Mucosa of rectum (tissue), 2 donors: ENCODE measurements around the gene CFAP97D1.

ENCODE experiments used
- H3K27ac ChIP-seq, 2 donors: one replicate each; pipeline ENCODE4 v1.7.0; 2013; ENCODE audit warnings: inconsistent platforms in 2 of 2, low read depth in 2 of 2, low read length in 2 of 2
- H3K27me3 ChIP-seq, 2 donors: one replicate each; pipeline ENCODE4 v1.7.0; 2013; ENCODE audit warnings: low read length in 2 of 2; ENCODE audit not compliant: control insufficient read depth in 2 of 2, insufficient read depth in 2 of 2
- H3K36me3 ChIP-seq, 2 donors: one replicate each; pipeline ENCODE4 v1.7.0; 2013; ENCODE audit warnings: low read length in 2 of 2; ENCODE audit not compliant: control insufficient read depth in 2 of 2, insufficient read depth in 2 of 2
- H3K4me1 ChIP-seq, 2 donors: one replicate each; pipeline ENCODE4 v1.7.0; 2013; ENCODE audit warnings: low read length in 2 of 2, mild to moderate bottlenecking in 1 of 2; ENCODE audit not compliant: control insufficient read depth in 2 of 2, insufficient read depth in 2 of 2
- H3K4me3 ChIP-seq, 2 donors: one replicate each; pipeline ENCODE4 v1.7.0; 2013; ENCODE audit warnings: low read length in 2 of 2
- H3K9ac ChIP-seq, 2 donors: one replicate each; pipeline ENCODE4 v1.7.0; 2013; ENCODE audit warnings: low read length in 2 of 2, low read depth in 1 of 2, mild to moderate bottlenecking in 1 of 2
- H3K9me3 ChIP-seq, 2 donors: one replicate each; pipeline ENCODE4 v1.7.0; 2013; ENCODE audit warnings: low read length in 2 of 2; ENCODE audit not compliant: control insufficient read depth in 2 of 2
- donor health status: healthy.
- donor health status: Normal muscosa, but diverticular disease.

Gene CFAP97D1

GRCh38 chr17:43753493-43754129 is 26.6 kb upstream of the CFAP97D1 start:
- peaks cover 29 to 44% of the 10 kb centered on the region in 2 donors for H3K27me3 ChIP-seq

GRCh38 chr17:43754947-43755346 is 25.3 kb upstream of the CFAP97D1 start:
- Histone ChIP-seq H3K9ac (no peak overlapping the region), H3K27me3 (peaks cover 29 to 44% of the 10 kb centered on the region in 2 donors), H3K9me3 (no peaks in the 10 kb centered on the region), H3K4me1 (peaks cover 0 to 3% of the 10 kb centered on the region in 2 donors), H3K36me3 (no peaks in the 10 kb centered on the region), H3K27ac (no peak overlapping the region), H3K4me3 (no peak overlapping the region)

More at GRCh38 chr17:43753493-43754129, 26.6 kb upstream of the CFAP97D1 start:
- Histone ChIP-seq H3K4me3 (no peak overlapping the region), H3K4me1 (peaks cover 0 to 3% of the 10 kb centered on the region in 2 donors), H3K9me3 (no peaks in the 10 kb centered on the region), H3K36me3 (no peaks in the 10 kb centered on the region), H3K27ac (no peak overlapping the region), H3K9ac (no peak overlapping the region)

- Histone ChIP-seq H3K27ac (no peak overlapping the region), H3K4me1 (peaks cover 1 to 3% of the 10 kb centered on the region in 2 donors), H3K36me3 (no peaks in the 10 kb centered on the region), H3K4me3 (no peak overlapping the region), H3K9ac (no peak overlapping the region), H3K9me3 (no peaks in the 10 kb centered on the region), H3K27me3 (peaks cover 29 to 42% of the 10 kb centered on the region in 2 donors)
Measured at GRCh38 chr17:43755389-43755875, 24.8 kb upstream of the CFAP97D1 start.

- H3K4me3 ChIP-seq, result no peak overlapping the region
- no peaks in the 10 kb centered on the region for H3K36me3 ChIP-seq
- peaks cover 29 to 42% of the 10 kb centered on the region in 2 donors for H3K27me3 ChIP-seq
- H3K4me1 ChIP-seq, result peaks cover 3% of the 10 kb centered on the region in 2 donors
- no peaks in the 10 kb centered on the region for H3K9me3 ChIP-seq
- H3K27ac ChIP-seq, result no peak overlapping the region
- H3K9ac ChIP-seq, result no peak overlapping the region
Measured at GRCh38 chr17:43756201-43756600, 24.0 kb upstream of the CFAP97D1 start.

- Histone ChIP-seq H3K9ac (no peak overlapping the region), H3K36me3 (no peaks in the 10 kb centered on the region), H3K4me3 (no peak overlapping the region), H3K27me3 (peaks cover 29 to 42% of the 10 kb centered on the region in 2 donors), H3K4me1 (peaks cover 3% of the 10 kb centered on the region in 2 donors), H3K9me3 (no peaks in the 10 kb centered on the region), H3K27ac (no peak overlapping the region)
Measured at GRCh38 chr17:43757171-43757660, 23.0 kb upstream of the CFAP97D1 start.

GRCh38 chr17:43758086-43758485 is 22.1 kb upstream of the CFAP97D1 start:
- Histone ChIP-seq H3K27ac (no peak overlapping the region), H3K4me1 (peaks cover 3% of the 10 kb centered on the region in 2 donors), H3K4me3 (no peak overlapping the region), H3K9ac (no peak overlapping the region), H3K9me3 (no peaks in the 10 kb centered on the region), H3K27me3 (peaks cover 29 to 38% of the 10 kb centered on the region in 2 donors), H3K36me3 (no peaks in the 10 kb centered on the region)

- H3K27ac ChIP-seq, result no peak within 1 kb of the TSS
- no peak within 1 kb of the TSS for H3K4me3 ChIP-seq
- peaks cover 29 to 33% of the 10 kb centered on the region in 2 donors for H3K27me3 ChIP-seq
- H3K4me1 ChIP-seq, result peaks cover 3% of the 10 kb centered on the region in 2 donors
- no peak within 1 kb of the TSS for H3K9ac ChIP-seq
- H3K9me3 ChIP-seq, result no peaks in the 10 kb centered on the region
- H3K36me3 ChIP-seq, result no peaks in the 10 kb centered on the region
Measured at GRCh38 chr17:43758497-43759174, 21.6 kb upstream of the CFAP97D1 start, which contains the start of gene SOST. TSS of gene SOST (minus strand) at chr17:43758791. CDS start at chr17:43758741, 50 bp downstream.

- Histone ChIP-seq H3K27ac (no peak overlapping the region), H3K27me3 (peaks cover 21 to 26% of the 10 kb centered on the region in 2 donors), H3K9ac (no peak overlapping the region), H3K4me3 (no peak overlapping the region), H3K4me1 (peaks cover 3% of the 10 kb centered on the region in 2 donors), H3K36me3 (no peaks in the 10 kb centered on the region), H3K9me3 (no peaks in the 10 kb centered on the region)
Measured at GRCh38 chr17:43759836-43760235, 20.4 kb upstream of the CFAP97D1 start.

- Histone ChIP-seq H3K4me3 (no peak overlapping the region), H3K27me3 (peaks cover 18 to 24% of the 10 kb centered on the region in 2 donors), H3K9me3 (no peaks in the 10 kb centered on the region), H3K9ac (no peak overlapping the region), H3K36me3 (no peaks in the 10 kb centered on the region), H3K27ac (no peak overlapping the region), H3K4me1 (peaks cover 1 to 3% of the 10 kb centered on the region in 2 donors)
Measured at GRCh38 chr17:43760254-43760852, 19.9 kb upstream of the CFAP97D1 start.
